Measurements from ENCODE around the gene PLAGL2.

The PLAGL2 gene

GRCh38 chr20:32229251-32229747 lies 21.8 kb upstream of the PLAGL2 start:
- H3K4me1 ChIP-seq (ENCODE audit: low read length), result peaks cover 13% of the 10 kb centered on the region
- H3K27me3 ChIP-seq (replicated peaks; ENCODE audit: insufficient read depth, low read length), result no peaks in the 10 kb centered on the region
- no peak overlapping the region for H2AFZ ChIP-seq (ENCODE audit: low read length)
- H3K9me3 ChIP-seq (replicated peaks; ENCODE audit: insufficient read depth, low read length), result no peaks in the 10 kb centered on the region
- H3K27ac ChIP-seq (ENCODE audit: low read length), result no peak overlapping the region
- no peaks in the 10 kb centered on the region for H3K9me2 ChIP-seq (replicated peaks; ENCODE audit: insufficient read depth, low read length)
- no peak for TF ChIP-seq EZH2 (optimal IDR thresholded peaks at IDR 0.05; ENCODE audit: low read depth, low read length)
- no peak for TF ChIP-seq EZH2phosphoT487 (IDR thresholded peaks at IDR 0.05; ENCODE audit: low read length)
- TF ChIP-seq CTCF (IDR thresholded peaks at IDR 0.05; ENCODE audit: low read length), result no peak
- H3F3A ChIP-seq (ENCODE audit: insufficient read depth, low read length), result peaks cover 15% of the 10 kb centered on the region
- H3K4me3 ChIP-seq (ENCODE audit: low read length), result no peak overlapping the region
- no peak for DNase-seq
- no peak overlapping the region for H3K9ac ChIP-seq (ENCODE audit: low read length)
- H3K36me3 ChIP-seq (replicated peaks; ENCODE audit: insufficient read depth, low read length), result no peaks in the 10 kb centered on the region
- H3K4me2 ChIP-seq (ENCODE audit: low read depth, low read length), result no peak overlapping the region
- H4K20me1 ChIP-seq (ENCODE audit: insufficient read depth, low read length), result no peaks in the 10 kb centered on the region
- H3K79me2 ChIP-seq (ENCODE audit: low read length), result no peaks in the 10 kb centered on the region

DNA sequence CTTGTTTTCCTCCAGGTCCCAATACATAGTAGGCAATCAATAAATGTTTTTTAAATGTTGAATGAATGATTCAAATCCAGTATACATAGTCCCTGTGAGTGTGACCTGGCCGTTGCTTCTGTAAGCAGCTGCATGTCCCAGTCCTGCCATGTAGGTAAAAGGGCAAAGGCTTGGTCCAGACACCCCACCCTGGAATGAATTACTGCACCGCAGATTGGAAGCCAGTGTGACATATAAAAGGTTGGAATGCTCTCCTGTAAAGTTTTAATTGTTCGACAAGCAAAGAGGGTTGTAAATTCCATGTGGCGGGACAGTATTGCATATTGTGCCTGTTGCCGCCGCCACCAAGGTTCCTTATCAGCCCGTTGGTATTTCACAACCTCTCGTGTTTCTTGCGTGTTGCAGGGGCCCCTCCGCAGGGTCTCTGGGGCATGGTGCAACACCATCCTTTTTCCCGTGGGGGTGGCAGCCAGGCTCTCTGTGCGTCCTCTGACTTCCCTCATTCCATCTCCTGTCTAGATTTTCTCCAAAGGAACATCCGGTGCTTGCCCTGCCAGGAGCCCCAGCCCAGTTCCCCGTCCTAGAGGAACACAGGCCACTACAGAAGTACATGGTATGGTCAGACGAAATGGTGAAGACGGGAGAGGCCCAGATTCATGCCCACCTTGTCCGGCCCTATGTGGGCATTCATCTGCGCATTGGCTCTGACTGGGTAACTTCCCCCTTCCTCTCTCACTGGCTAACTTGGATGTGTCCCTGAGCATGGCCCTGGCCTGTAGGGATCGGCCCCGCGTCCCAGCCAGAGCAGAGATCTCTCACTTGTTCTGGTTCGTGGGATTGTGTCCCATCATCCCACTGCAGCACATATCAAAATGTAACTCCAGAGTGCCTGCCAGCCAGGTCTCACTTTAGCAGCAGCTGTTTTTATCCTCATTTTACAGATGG lies 20.5 kb upstream of the PLAGL2 start:
- H4K20me1 ChIP-seq (ENCODE audit: insufficient read depth, low read length), result no peaks in the 10 kb centered on the region
- H3K4me3 ChIP-seq (ENCODE audit: low read length), result no peak overlapping the region
- H2AFZ ChIP-seq (ENCODE audit: low read length), result no peak overlapping the region
- H3K27ac ChIP-seq (ENCODE audit: low read length), result no peak overlapping the region
- TF ChIP-seq EZH2phosphoT487 (IDR thresholded peaks at IDR 0.05; ENCODE audit: low read length), result no peak
- TF ChIP-seq CTCF (IDR thresholded peaks at IDR 0.05; ENCODE audit: low read length), result no peak
- H3K4me1 ChIP-seq (ENCODE audit: low read length), result peaks cover 13% of the 10 kb centered on the region
- no peaks in the 10 kb centered on the region for H3K79me2 ChIP-seq (ENCODE audit: low read length)
- H3K9me2 ChIP-seq (replicated peaks; ENCODE audit: insufficient read depth, low read length), result no peaks in the 10 kb centered on the region
- H3K9me3 ChIP-seq (replicated peaks; ENCODE audit: insufficient read depth, low read length), result no peaks in the 10 kb centered on the region
- H3K36me3 ChIP-seq (replicated peaks; ENCODE audit: insufficient read depth, low read length), result no peaks in the 10 kb centered on the region; the same call in 1 of the 2 replicates
- H3F3A ChIP-seq (ENCODE audit: insufficient read depth, low read length), result peaks cover 15% of the 10 kb centered on the region
- H3K27me3 ChIP-seq (replicated peaks; ENCODE audit: insufficient read depth, low read length), result no peaks in the 10 kb centered on the region
- H3K9ac ChIP-seq (ENCODE audit: low read length), result no peak overlapping the region
- no peak for DNase-seq
- no peak overlapping the region for H3K4me2 ChIP-seq (ENCODE audit: low read depth, low read length)

- H3K27me3 ChIP-seq (replicated peaks; ENCODE audit: insufficient read depth, low read length), result no peaks in the 10 kb centered on the region
- TF ChIP-seq CTCF (IDR thresholded peaks at IDR 0.05; ENCODE audit: low read length) (no peak), EZH2 (optimal IDR thresholded peaks at IDR 0.05; ENCODE audit: low read depth, low read length) (no peak), EZH2phosphoT487 (IDR thresholded peaks at IDR 0.05; ENCODE audit: low read length) (no peak)
These were observed 19.8 kb upstream of the PLAGL2 start for GRCh38 chr20:32227306-32227705.

More at GRCh38 chr20:32227306-32227705, 19.8 kb upstream of the PLAGL2 start:
- Histone ChIP-seq H4K20me1 (ENCODE audit: insufficient read depth, low read length) (no peaks in the 10 kb centered on the region), H2AFZ (ENCODE audit: low read length) (no peak overlapping the region), H3K4me3 (ENCODE audit: low read length) (no peak overlapping the region), H3K4me2 (ENCODE audit: low read depth, low read length) (no peak overlapping the region), H3K79me2 (ENCODE audit: low read length) (no peaks in the 10 kb centered on the region), H3K27ac (ENCODE audit: low read length) (no peak overlapping the region), H3K9ac (ENCODE audit: low read length) (no peak overlapping the region), H3K36me3 (replicated peaks; ENCODE audit: insufficient read depth, low read length) (no peaks in the 10 kb centered on the region; the same call in 1 of the 2 replicates), H3K4me1 (ENCODE audit: low read length) (peaks cover 9% of the 10 kb centered on the region), H3K9me3 (replicated peaks; ENCODE audit: insufficient read depth, low read length) (no peaks in the 10 kb centered on the region), H3F3A (ENCODE audit: insufficient read depth, low read length) (peaks cover 12% of the 10 kb centered on the region), H3K9me2 (replicated peaks; ENCODE audit: insufficient read depth, low read length) (no peaks in the 10 kb centered on the region)
- no peak for DNase-seq
